ELR (cell line): Measurements from ENCODE around the gene PLEKHM1.
"Not testable (repeated sequence)": the region's sequence is repeated elsewhere in the genome, so short reads cannot be mapped to it uniquely, and the experiment has no call there.

Source experiments
- DNase-seq: peaks from one replicate; pipeline ENCODE4 v3.0.0-alpha.2; 2015; ENCODE audit warnings: low read depth

PLEKHM1 gene

DNA sequence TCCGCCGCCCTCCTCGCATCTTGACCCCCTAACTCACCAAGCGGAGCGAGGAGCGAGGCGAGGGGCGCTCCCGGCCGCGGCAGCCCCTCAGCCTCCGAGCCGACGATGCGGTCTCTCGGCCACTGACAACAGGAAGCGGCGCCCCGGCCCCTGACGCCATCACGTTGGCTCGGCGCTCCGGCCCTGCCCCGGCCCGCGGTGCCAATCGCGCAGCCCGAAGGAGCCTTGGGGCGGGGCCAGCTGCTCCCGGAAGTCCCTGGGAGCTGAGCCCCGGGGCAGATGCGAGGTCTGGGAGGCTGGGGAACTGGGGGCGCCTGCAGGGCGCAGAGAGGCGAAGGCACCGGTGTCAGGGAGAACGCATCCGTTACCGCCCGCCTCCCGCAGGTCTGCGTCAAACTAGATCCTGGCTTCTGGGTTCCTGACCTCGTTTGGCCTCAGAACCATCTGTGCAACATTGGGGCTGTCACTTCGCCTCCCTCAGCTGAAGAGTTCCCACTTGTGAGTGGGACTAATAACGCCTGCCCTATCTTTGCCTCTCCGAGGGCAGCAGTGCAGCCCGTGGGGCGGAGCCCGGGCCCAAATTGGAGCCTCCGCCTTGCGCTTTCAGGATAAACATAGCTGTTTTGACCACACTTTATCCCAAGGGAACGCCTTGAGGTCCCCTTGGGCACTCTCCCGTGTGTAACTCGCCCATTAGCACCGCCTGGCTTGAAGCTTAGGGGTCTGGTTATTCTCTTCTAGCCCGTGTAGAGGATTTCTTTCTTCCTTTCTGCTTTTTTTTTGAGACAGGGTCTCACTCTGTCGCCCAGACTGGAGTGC, at the start of gene PLEKHM1:
Gene PLEKHM1, minus strand, starts transcription at position 107 of the 819 bp plus-strand sequence. CDS start 8,237 bp downstream, outside the sequence.
- peak; percentile 87 for DNase-seq

- DNase-seq = not testable (repeated sequence)
These were observed 47.6 kb upstream of the PLEKHM1 start for GRCh38 chr17:45538168-45538567.

GRCh38 chr17:45506072-45506471, 15.6 kb upstream of the PLEKHM1 start:
- not testable (repeated sequence) for DNase-seq

DNA sequence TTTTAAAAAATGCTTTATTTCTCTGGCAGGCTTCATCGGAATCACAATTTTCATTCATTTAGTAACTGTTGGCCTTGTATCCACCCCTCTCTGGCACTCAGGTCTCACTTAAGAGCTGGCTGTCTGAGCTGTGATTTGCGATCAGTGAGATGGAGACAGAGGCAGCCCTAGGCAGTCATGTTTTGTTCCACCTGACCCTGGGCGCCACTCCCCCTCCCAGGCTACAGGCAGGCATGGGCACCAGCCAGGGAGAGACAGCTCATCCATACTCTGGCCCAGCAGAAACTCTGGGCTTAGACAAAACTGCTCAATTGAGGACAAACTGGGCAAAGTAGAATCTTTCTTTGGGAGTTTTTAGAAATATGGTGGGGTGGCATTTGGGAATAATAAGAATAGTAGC, 14.7 kb upstream of the PLEKHM1 start:
- not testable (repeated sequence) for DNase-seq

GRCh38 chr17:45501092-45501707, 10.7 kb upstream of the PLEKHM1 start:
- not testable (repeated sequence) for DNase-seq

DNA sequence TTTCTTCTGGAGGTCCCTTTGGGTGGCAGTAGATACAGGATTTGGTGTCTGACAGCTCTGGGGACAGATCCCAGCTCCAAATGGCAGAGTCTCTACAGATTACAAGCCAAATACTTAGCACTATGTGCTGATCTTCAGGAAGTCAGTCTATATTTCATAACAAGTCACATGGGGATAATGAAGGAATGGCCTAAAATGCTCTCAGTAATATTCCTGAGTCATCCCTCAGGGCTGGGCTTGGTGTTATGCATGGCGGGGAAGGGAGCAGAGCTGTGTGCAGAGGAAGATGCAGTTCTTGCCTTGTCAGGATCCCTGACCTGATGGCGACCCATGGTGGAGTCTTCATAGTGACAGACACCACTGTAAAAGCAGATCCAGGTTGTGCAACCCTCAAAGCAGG, 10.0 kb upstream of the PLEKHM1 start:
- DNase-seq = not testable (repeated sequence)

DNA sequence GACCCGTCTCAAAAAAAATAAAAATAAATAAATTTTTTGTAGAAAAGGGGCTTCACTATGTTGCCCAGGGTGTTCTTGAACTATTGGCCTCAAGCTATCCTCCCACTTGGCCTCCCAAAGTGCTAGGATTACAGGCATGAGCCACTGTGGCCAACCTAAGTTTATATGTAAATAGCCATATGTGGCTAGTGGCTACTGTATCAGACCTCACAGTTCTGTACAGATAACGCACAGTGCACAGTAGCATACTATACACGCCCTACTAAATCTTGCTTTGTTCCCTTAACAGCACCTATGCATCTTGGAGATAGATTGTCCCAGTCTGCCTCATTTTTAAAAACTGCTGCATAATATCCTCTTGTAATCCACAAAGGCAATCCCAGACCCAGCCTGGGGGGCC, 8.7 kb upstream of the PLEKHM1 start:
- DNase-seq = not testable (repeated sequence)

DNA sequence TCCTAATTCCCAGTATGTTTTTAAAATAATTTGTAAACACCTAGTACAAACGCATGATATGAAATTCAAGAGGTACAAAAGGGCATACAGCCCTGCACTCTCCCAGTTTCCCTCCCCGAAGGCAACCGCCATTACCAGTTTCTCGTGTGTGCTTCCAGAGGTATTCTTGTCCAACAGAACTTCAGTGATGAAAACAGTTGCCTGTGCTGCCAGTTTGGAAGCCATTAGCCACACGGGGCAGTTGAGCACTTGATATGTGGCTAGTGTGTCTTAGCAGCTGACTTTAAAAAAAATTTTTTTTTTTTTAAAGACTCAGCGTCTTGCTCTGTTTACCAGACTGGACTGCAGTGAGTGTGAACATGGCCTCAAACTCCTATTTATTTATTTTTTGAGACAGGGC, 7.9 kb upstream of the PLEKHM1 start:
- DNase-seq = not testable (repeated sequence)

- not testable (repeated sequence) for DNase-seq
These were observed 6.9 kb upstream of the PLEKHM1 start for GRCh38 chr17:45497449-45497848.

DNA sequence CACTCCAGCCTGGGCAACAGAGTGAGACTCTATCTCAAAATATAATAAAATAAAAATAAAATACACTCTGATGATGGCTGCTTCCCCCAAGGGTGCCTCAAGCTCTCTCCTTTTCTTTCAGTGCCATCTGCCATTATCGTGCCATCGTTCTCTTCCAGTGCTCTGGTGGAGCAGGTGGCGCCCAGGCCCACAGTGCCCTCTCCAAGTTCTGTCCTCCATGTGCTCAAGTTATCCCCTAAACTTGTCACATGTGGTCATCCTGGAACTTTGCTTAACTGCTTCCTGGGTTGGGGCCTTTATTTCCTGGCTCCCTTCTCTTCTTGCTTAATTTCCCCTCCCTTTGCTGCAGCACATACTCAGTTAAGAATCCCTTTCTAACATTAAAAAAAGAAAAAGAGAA, 6.0 kb upstream of the PLEKHM1 start:
- DNase-seq = not testable (repeated sequence)

- DNase-seq = not testable (repeated sequence)
These were observed 4.0 kb upstream of the PLEKHM1 start for GRCh38 chr17:45494556-45494955.

- not testable (repeated sequence) for DNase-seq
These were observed 1.6 kb upstream of the PLEKHM1 start for GRCh38 chr17:45492156-45492555.

DNA sequence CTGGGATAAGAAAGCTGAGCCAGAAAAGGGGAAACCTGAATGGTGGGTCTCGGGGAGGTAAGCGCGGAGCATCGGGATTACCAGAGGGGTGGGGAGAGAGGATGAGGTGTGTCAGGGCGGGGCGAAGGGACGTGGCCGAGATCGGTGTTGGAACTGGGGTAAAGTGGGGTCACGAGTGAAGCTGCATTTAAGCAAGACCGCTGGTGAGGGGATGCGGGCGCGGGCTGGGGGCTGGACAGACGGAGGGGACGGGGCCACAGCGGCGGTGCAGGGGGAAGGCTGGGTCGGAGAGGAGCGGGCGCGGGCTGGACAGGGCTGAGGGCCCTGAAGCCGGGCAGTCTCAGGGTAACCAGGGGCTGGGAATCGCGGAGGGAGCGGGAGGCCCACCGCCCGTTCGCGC, 323 bp downstream of the PLEKHM1 start:
- peak; percentile 52 for DNase-seq

- peak; percentile 96 for DNase-seq
These were observed 2.8 kb downstream of the PLEKHM1 start for GRCh38 chr17:45487704-45488103.

GRCh38 chr17:45483591-45484216, 6.8 kb downstream of the PLEKHM1 start:
- not testable (repeated sequence) for DNase-seq

DNA sequence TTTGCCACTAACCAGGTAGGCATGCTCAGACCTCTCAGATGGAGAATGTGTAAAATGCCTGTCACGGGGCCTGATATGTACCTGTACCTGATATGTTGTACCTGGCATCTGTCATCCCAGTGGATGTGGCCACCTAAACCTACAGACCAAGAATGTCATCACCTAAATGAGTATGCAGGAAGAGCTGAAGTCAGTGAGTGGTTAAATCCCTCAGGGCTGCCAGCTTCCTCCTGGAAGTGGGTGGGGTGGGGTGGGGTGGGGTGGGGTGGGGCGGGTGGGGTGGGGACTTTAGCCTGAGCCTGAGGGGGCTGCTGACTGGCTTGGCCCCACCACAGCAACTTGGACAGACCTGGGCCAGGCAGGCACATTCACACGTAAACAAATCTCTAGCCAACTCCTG, 7.3 kb downstream of the PLEKHM1 start:
- DNase-seq = not testable (repeated sequence)

- not testable (repeated sequence) for DNase-seq
These were observed 8.2 kb downstream of the PLEKHM1 start for GRCh38 chr17:45482317-45482716.

DNA sequence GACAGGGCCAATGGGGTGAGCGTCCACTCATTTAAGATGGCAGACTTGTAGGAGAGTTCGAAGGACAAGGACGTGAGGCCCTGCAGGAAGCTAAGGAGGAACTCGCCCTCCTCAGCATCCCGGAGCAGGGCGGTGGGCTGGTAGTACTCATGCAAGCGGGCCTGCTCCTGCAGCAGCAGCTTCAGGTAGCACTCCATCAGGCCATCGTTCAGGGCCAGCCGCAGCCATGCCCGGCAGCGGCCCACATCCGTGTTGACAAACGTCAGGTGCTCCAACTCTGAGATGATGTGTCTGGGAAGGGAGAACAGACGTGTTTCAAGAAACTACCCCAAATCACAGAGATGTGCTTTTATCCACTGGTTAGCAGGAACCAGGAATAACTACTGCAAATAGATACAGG, 15.1 kb downstream of the PLEKHM1 start:
- DNase-seq = not testable (repeated sequence)

DNA sequence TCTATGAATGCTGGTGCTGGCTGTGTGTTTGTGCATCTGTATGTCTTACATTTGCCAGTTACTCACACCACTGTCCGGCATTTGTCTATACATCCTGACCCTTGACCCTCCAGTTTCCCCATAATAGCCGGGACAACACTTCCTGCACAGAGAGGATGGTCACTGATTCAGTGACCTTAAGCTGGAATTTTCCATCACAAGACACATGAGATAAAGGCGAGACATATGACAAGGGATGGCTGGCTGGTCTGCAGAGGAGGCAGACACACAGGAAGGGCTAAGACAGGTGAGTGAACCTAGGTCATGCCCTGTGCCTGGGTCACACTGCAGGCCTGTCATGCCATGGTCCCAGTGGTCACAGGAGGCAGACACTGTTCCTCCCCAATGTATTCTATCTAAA, 18.3 kb downstream of the PLEKHM1 start:
- DNase-seq = not testable (repeated sequence)

DNA sequence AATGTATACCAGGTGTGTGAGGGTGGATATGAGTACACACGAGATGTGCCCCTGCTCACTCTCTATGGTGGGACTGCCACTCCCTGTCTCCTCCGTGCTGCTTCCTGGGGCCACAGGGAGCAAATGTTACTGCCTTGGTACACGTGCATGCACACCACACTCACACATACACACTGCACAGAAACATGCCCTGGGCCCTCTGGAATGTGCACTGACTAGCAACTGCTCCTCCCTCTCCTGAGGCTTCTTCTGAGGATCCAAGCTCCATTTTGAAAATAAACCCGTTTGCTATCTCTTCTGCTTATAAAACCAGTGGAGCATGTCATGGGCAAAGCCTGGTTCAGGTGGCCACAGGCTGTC, 21.3 kb downstream of the PLEKHM1 start:
- DNase-seq = not testable (repeated sequence)

- DNase-seq = not testable (repeated sequence)
These were observed 22.0 kb downstream of the PLEKHM1 start for GRCh38 chr17:45468293-45469203.
